ENCODE measurements around the gene MYL4.
A peak's percentile ranks its signal among the peaks of the same experiment; 100 is the strongest.
"Not testable (repeated sequence)": the region's sequence is repeated elsewhere in the genome, so short reads cannot be mapped to it uniquely, and the experiment has no call there.

The MYL4 gene

GRCh38 chr17:47243737-47244598 lies 34.8 kb downstream of the MYL4 start:
- no peak for DNase-seq (ENCODE audit: low read depth in 2 of 2)

GRCh38 chr17:47244697-47245096 lies 35.5 kb downstream of the MYL4 start:
- no peak for DNase-seq (ENCODE audit: low read depth in 2 of 2)

- DNase-seq (ENCODE audit: low read depth in 2 of 2), result no peak
These were observed 37.0 kb downstream of the MYL4 start for GRCh38 chr17:47246120-47246519.

GRCh38 chr17:47250855-47251254 lies 41.7 kb downstream of the MYL4 start:
- no peak for DNase-seq (ENCODE audit: low read depth in 2 of 2)

GRCh38 chr17:47251421-47251940 lies 42.3 kb downstream of the MYL4 start:
- no peak for DNase-seq (ENCODE audit: low read depth in 2 of 2)

- no peak for DNase-seq (ENCODE audit: low read depth in 2 of 2)
These were observed 43.1 kb downstream of the MYL4 start for GRCh38 chr17:47252209-47252608.

GRCh38 chr17:47252766-47253512 lies 43.8 kb downstream of the MYL4 start:
- no peak for DNase-seq (ENCODE audit: low read depth in 2 of 2)

- no peak for DNase-seq (ENCODE audit: low read depth in 2 of 2)
These were observed 44.6 kb downstream of the MYL4 start, which contains the start of gene ITGB3 for GRCh38 chr17:47253541-47254402. Gene ITGB3 (plus strand): TSS chr17:47253827. CDS start chr17:47253862, 35 bp downstream.

GRCh38 chr17:47254403-47254943 lies 45.3 kb downstream of the MYL4 start:
- DNase-seq (ENCODE audit: low read depth in 2 of 2), result no peak

GRCh38 chr17:47257651-47258339 lies 48.6 kb downstream of the MYL4 start:
- peak; percentile 46 to 58 for DNase-seq (ENCODE audit: low read depth in 2 of 2)

- DNase-seq (ENCODE audit: low read depth in 2 of 2), result no peak
These were observed 53.4 kb downstream of the MYL4 start for GRCh38 chr17:47262586-47262985.

GRCh38 chr17:47264166-47264565 lies 55.0 kb downstream of the MYL4 start:
- no peak for DNase-seq (ENCODE audit: low read depth in 2 of 2)

GRCh38 chr17:47265983-47266541 lies 56.9 kb downstream of the MYL4 start:
- DNase-seq (ENCODE audit: low read depth in 2 of 2), result no peak

- DNase-seq (ENCODE audit: low read depth in 2 of 2), result no peak
These were observed 57.6 kb downstream of the MYL4 start for GRCh38 chr17:47266782-47267181.

GRCh38 chr17:47267354-47267828 lies 58.2 kb downstream of the MYL4 start:
- peak; percentile 95 to 96 for DNase-seq (ENCODE audit: low read depth in 2 of 2)

GRCh38 chr17:47268964-47269363 lies 59.8 kb downstream of the MYL4 start:
- DNase-seq (ENCODE audit: low read depth in 2 of 2), result not testable (repeated sequence)

GRCh38 chr17:47269561-47270280 lies 60.6 kb downstream of the MYL4 start:
- not testable (repeated sequence) for DNase-seq (ENCODE audit: low read depth in 2 of 2)

GRCh38 chr17:47270946-47271705 lies 62.0 kb downstream of the MYL4 start:
- no peak for DNase-seq (ENCODE audit: low read depth in 2 of 2)

GRCh38 chr17:47272491-47272890 lies 63.3 kb downstream of the MYL4 start:
- DNase-seq (ENCODE audit: low read depth in 2 of 2), result no peak
